Stomach (tissue), 9 donors: ENCODE measurements around the gene ESPN. TPM values are rescaled to one million over a fixed set of nuclear protein-coding genes. Genes with fewer than 3 reads are reported as not detected.
"Not testable (repeated sequence)": the region's sequence is repeated elsewhere in the genome, so short reads cannot be mapped to it uniquely, and the experiment has no call there.

Experiments used
- DNase-seq, 2 donors: peaks; one replicate each; pipeline versions ENCODE4 v3.0.0 to v3.0.0-alpha.2; 2013 to 2019
- H3K27ac ChIP-seq, 5 donors: fragments of 200-600 bp in 4 of 5; sonication (generic) in 4 of 5; one replicate each; pipeline ENCODE4 v1.5.1; 2013 to 2019; ENCODE audit warnings: mild to moderate bottlenecking in 1 of 5, moderate library complexity in 1 of 5
- H3K27me3 ChIP-seq, 3 donors: fragments of 200-600 bp; sonication (generic); one replicate each; pipeline ENCODE4 v1.5.1; 2017 to 2019; ENCODE audit warnings: mixed run types in 1 of 3
- H3K36me3 ChIP-seq, 4 donors: fragments of 200-600 bp; sonication (generic); 1 replicate in 3 of 4; 2 replicates in 1 of 4; pipeline ENCODE4 v1.5.1; 2016 to 2019
- H3K4me1 ChIP-seq, 4 donors: fragments of 200-600 bp; sonication (generic); one replicate each; pipeline ENCODE4 v1.5.1; 2016 to 2019
- H3K4me3 ChIP-seq, 4 donors: fragments of 200-600 bp; sonication (generic) in 3 of 4; one replicate each; pipeline ENCODE4 v1.5.1; 2016 to 2019; ENCODE audit warnings: mild to moderate bottlenecking in 1 of 4
- H3K9me3 ChIP-seq, 4 donors: fragments of 200-600 bp; sonication (generic); one replicate each; pipeline ENCODE4 v1.5.1; 2016 to 2019
- CTCF ChIP-seq, 7 experiments: fragments of 450-650 bp in 4 of 7; fragments of 200-600 bp in 3 of 7; sonication (generic) in 3 of 7; IDR thresholded peaks; one replicate each; pipeline ENCODE4 v1.5.1; 2016 to 2019; ENCODE audit warnings: antibody characterized with exemption in 7 of 7, control low read depth in 2 of 7, mild to moderate bottlenecking in 1 of 7
- EP300 ChIP-seq: sonication (generic); formaldehyde crosslinking; IDR thresholded peaks from one replicate; pipeline ENCODE4 v1.6.1; 2017; ENCODE audit warnings: antibody characterized with exemption
- POLR2A ChIP-seq, 4 donors: fragments of 450-650 bp; IDR thresholded peaks; one replicate each; pipeline ENCODE4 v1.6.1; 2016; ENCODE audit warnings: antibody characterized with exemption in 4 of 4, control low read depth in 2 of 4, mild to moderate bottlenecking in 1 of 4, moderate library complexity in 1 of 4
- POLR2AphosphoS5 ChIP-seq, 3 donors: sonication (generic); formaldehyde crosslinking; IDR thresholded peaks; one replicate each; pipeline ENCODE4 v1.6.1; 2016; ENCODE audit warnings: antibody characterized with exemption in 3 of 3
- WGBS, 5 donors: extraction: QIAGEN DNeasy Blood & Tissue Kit in 3 of 5; methylation state at CpG; one replicate each; pipeline versions ENCODE4 v1.1.5 to v1.1.7; 2013 to 2018; 5-methylcytosine and 5-hydroxymethylcytosine counted together
- intact Hi-C: fragments of 100-400 bp; cut with DNase I; formaldehyde crosslinking; loops from one replicate; pipeline ENCODE4 v1.15.1; 2023; ENCODE audit warnings: low total_unique reads
- polyA plus RNA-seq, 3 donors: library from polyadenylated mRNA; stranded (reverse); fragments of 200-250 nt; gene quantifications; one replicate each; pipeline ENCODE4 v1.2.3, GENCODE V29; 2013
- total RNA-seq, 5 donors: library from RNA; depleted of rRNA; stranded (reverse); fragments of >200 nt; gene quantifications; one replicate each; pipeline versions ENCODE4 v1.1.0 to v1.2.3, GENCODE V29; 2014 to 2016
- donor health status: healthy with polysubstance abuse.
- donor health status: Bipolar disorder and iron deficiency.
- donor health status: healthy.

ESPN gene
- total and polyA plus RNA-seq, 8 donors, result 1.5 to 68.4 (median 4.8) TPM; not detected in 2

GRCh38 chr1:6435129-6435528 lies 10.6 kb downstream of the ESPN start:
- Histone ChIP-seq H3K4me1 (peaks cover 0 to 5% (median 4%) of the 10 kb centered on the region in 4 donors), H3K27me3 (peaks cover 0 to 66% (median 17%) of the 10 kb centered on the region in 3 donors)

GRCh38 chr1:6435547-6435946 lies 11.0 kb downstream of the ESPN start:
- H3K9me3 ChIP-seq, result no peaks in the 10 kb centered on the region
- no peak overlapping the region for H3K27ac ChIP-seq
- H3K4me1 ChIP-seq, result peaks cover 0 to 9% (median 8%) of the 10 kb centered on the region in 4 donors
- no peak for DNase-seq
- TF ChIP-seq EP300, result no peak
- no peak for TF ChIP-seq POLR2AphosphoS5 (IDR thresholded peaks at IDR 0.05)
- TF ChIP-seq POLR2A (IDR thresholded peaks at IDR 0.05), result no peak
- no peak for TF ChIP-seq CTCF (IDR thresholded peaks at IDR 0.05)
- peaks cover 0 to 66% (median 20%) of the 10 kb centered on the region in 3 donors for H3K27me3 ChIP-seq
- intact Hi-C loops, result no loop called here
- no peak overlapping the region for H3K4me3 ChIP-seq
- H3K36me3 ChIP-seq, result no peaks in the 10 kb centered on the region
- 47 to 81% (median 74%) methylated on average over 2 to 3 of the region's 3 CpGs for WGBS, 5 donors

More at GRCh38 chr1:6435129-6435528, 10.6 kb downstream of the ESPN start:
- TF ChIP-seq POLR2AphosphoS5 (IDR thresholded peaks at IDR 0.05), result no peak
- TF ChIP-seq CTCF (IDR thresholded peaks at IDR 0.05), result no peak
- no peak for TF ChIP-seq EP300
- 88 to 95% (median 90%) methylated on average over 12 to 15 of the region's 15 CpGs for WGBS, 5 donors
- no peak overlapping the region for H3K27ac ChIP-seq
- no peaks in the 10 kb centered on the region for H3K36me3 ChIP-seq
- intact Hi-C loops, result no loop called here
- no peak overlapping the region for H3K4me3 ChIP-seq
- H3K9me3 ChIP-seq, result no peaks in the 10 kb centered on the region
- no peak for DNase-seq

GRCh38 chr1:6436277-6436676 lies 11.7 kb downstream of the ESPN start:
- H3K4me3 ChIP-seq, DNase-seq, H3K9me3 ChIP-seq, intact Hi-C loops, H3K36me3 ChIP-seq, H3K27ac ChIP-seq: not testable (repeated sequence)
- Histone ChIP-seq H3K27me3 (peaks cover 0 to 66% (median 24%) of the 10 kb centered on the region in 3 donors), H3K4me1 (peaks cover 0 to 13% (median 12%) of the 10 kb centered on the region in 4 donors)
- WGBS, 5 donors, result 69 to 84% (median 73%) methylated on average over 3 of the region's 3 CpGs

- H3K4me3 ChIP-seq, intact Hi-C loops, H3K36me3 ChIP-seq, H3K9me3 ChIP-seq, H3K27ac ChIP-seq: not testable (repeated sequence)
- TF ChIP-seq CTCF (IDR thresholded peaks at IDR 0.05), result peak in 1 of 7 experiments; percentile 19
- Histone ChIP-seq H3K4me1 (peaks cover 0 to 13% (median 12%) of the 10 kb centered on the region in 4 donors), H3K27me3 (peaks cover 0 to 70% (median 24%) of the 10 kb centered on the region in 3 donors)
- DNase-seq, result peak in 1 of 2 donors; percentile 49
- 42 to 60% (median 53%) methylated on average over 18 to 22 of the region's 22 CpGs for WGBS, 5 donors
Measured at GRCh38 chr1:6437012-6437700, 12.6 kb downstream of the ESPN start.

- Histone ChIP-seq H3K4me1 (peaks cover 0 to 13% (median 12%) of the 10 kb centered on the region in 4 donors), H3K36me3 (no peaks in the 10 kb centered on the region), H3K27ac (no peak overlapping the region), H3K27me3 (peaks cover 0 to 68% (median 24%) of the 10 kb centered on the region in 3 donors), H3K9me3 (no peaks in the 10 kb centered on the region), H3K4me3 (no peak overlapping the region)
- intact Hi-C loops, result no loop called here
- 3 to 12% (median 8%) methylated on average over 5 of the region's 5 CpGs for WGBS, 5 donors
- DNase-seq, result peak; percentile 69 to 82
- TF ChIP-seq CTCF (IDR thresholded peaks at IDR 0.05) (peak in 5 of 7 experiments; percentile 72 to 99 (median 97)), POLR2A (IDR thresholded peaks at IDR 0.05) (no peak), POLR2AphosphoS5 (IDR thresholded peaks at IDR 0.05) (no peak), EP300 (no peak)
Measured at GRCh38 chr1:6438047-6438525, 13.5 kb downstream of the ESPN start.
